GM23338 (cell line): ENCODE results near the gene ERC2. TPM values are rescaled to one million over a fixed set of nuclear protein-coding genes. Genes with fewer than 3 reads are reported as not detected.

Experiments
- ATAC-seq: fragments of 200-7000 bp; cut with Tn5 transposase; 3 replicates; pipeline ENCODE4 v1.9.1; 2020
- DNase-seq: peaks from one replicate; pipeline ENCODE4 v3.0.0-alpha.2; 2015; ENCODE audit warnings: low spot score
- H2AFZ ChIP-seq: fragments of 200-600 bp; sonication (generic); 2 replicates; pipeline ENCODE4 v1.8.0; 2016; ENCODE audit warnings: antibody characterized with exemption, mild to moderate bottlenecking, moderate library complexity
- H3F3A ChIP-seq: fragments of 200-600 bp; sonication (generic); replicated peaks from 2 replicates; pipeline ENCODE4 v1.8.0; 2017; ENCODE audit warnings: antibody characterized with exemption, mixed run types, low read depth
- H3K27ac ChIP-seq: fragments of 200-600 bp; sonication (generic); 2 replicates; pipeline ENCODE4 v1.6.1; 2016; ENCODE audit warnings: low read depth
- H3K27me3 ChIP-seq: fragments of 200-600 bp; sonication (generic); 2 replicates; pipeline ENCODE4 v1.8.0; 2016; ENCODE audit warnings: mild to moderate bottlenecking, mixed run types, moderate library complexity; ENCODE audit not compliant: insufficient read depth
- H3K36me3 ChIP-seq: fragments of 200-600 bp; sonication (generic); 2 replicates; pipeline ENCODE4 v1.8.0; 2016; ENCODE audit warnings: mild to moderate bottlenecking; ENCODE audit not compliant: insufficient read depth
- H3K4me1 ChIP-seq: fragments of 200-600 bp; sonication (generic); 2 replicates; pipeline ENCODE4 v1.8.0; 2016; ENCODE audit warnings: mild to moderate bottlenecking, moderate library complexity; ENCODE audit not compliant: insufficient read depth
- H3K4me2 ChIP-seq: fragments of 200-600 bp; sonication (generic); 2 replicates; pipeline ENCODE4 v1.7.1; 2017; ENCODE audit warnings: mixed run types
- H3K4me3 ChIP-seq: fragments of 200-600 bp; sonication (generic); 2 replicates; pipeline ENCODE4 v1.6.1; 2016; ENCODE audit warnings: mixed run types
- H3K79me2 ChIP-seq: fragments of 200-600 bp; sonication (generic); replicated peaks from 2 replicates; pipeline ENCODE4 v1.8.0; 2017; ENCODE audit warnings: mild to moderate bottlenecking; ENCODE audit not compliant: insufficient read depth
- H3K9me2 ChIP-seq: fragments of 200-600 bp; sonication (generic); 2 replicates; pipeline ENCODE4 v1.8.0; 2017; ENCODE audit not compliant: insufficient read depth
- H4K20me1 ChIP-seq: fragments of 200-600 bp; sonication (generic); replicated peaks from 2 replicates; pipeline ENCODE4 v1.8.0; 2017; ENCODE audit warnings: mild to moderate bottlenecking; ENCODE audit not compliant: insufficient read depth
- H3K27ac Mint-ChIP-seq: 2 replicates; pipeline ENCODE4 v1.8.0; 2020; ENCODE audit warnings: inconsistent platforms, mild to moderate bottlenecking, moderate library complexity, mixed read lengths
- H3K27me3 Mint-ChIP-seq: 3 replicates; pipeline ENCODE4 v1.8.0; 2022; ENCODE audit warnings: low read depth, mild to moderate bottlenecking, moderate library complexity, mixed read lengths, inconsistent platforms; ENCODE audit not compliant: insufficient read depth, poor library complexity
- H3K36me3 Mint-ChIP-seq: 3 replicates; pipeline ENCODE4 v1.8.0; 2021; ENCODE audit warnings: low read depth, mild to moderate bottlenecking, inconsistent platforms, moderate library complexity, mixed read lengths
- H3K4me1 Mint-ChIP-seq: 3 replicates; pipeline ENCODE4 v1.8.0; 2020; ENCODE audit warnings: mild to moderate bottlenecking, inconsistent platforms, mixed read lengths
- H3K4me3 Mint-ChIP-seq: 3 replicates; pipeline ENCODE4 v1.8.0; 2021; ENCODE audit warnings: moderate library complexity, mild to moderate bottlenecking, inconsistent platforms, mixed read lengths
- H3K9me3 Mint-ChIP-seq: 3 replicates; pipeline ENCODE4 v1.8.0; 2020; ENCODE audit warnings: moderate library complexity, mild to moderate bottlenecking, inconsistent platforms, mixed read lengths
- CREB1 ChIP-seq: fragments of 250-450 bp; sonication (Bioruptor Pico); IDR thresholded peaks from 2 replicates; pipeline ENCODE4 v1.5.0; 2020; ENCODE audit warnings: low read depth, mild to moderate bottlenecking, moderate library complexity
- EZH2 ChIP-seq: fragments of 200-600 bp; sonication (generic); IDR thresholded peaks from one replicate; pipeline ENCODE4 v1.8.0; 2017; ENCODE audit warnings: antibody characterized with exemption, mild to moderate bottlenecking, low read depth; ENCODE audit not compliant: unreplicated experiment
- EZH2phosphoT487 ChIP-seq: fragments of 200-600 bp; sonication (generic); IDR thresholded peaks from one replicate; pipeline ENCODE4 v1.8.1; 2018; ENCODE audit warnings: antibody characterized with exemption; ENCODE audit not compliant: unreplicated experiment
- JUNB ChIP-seq: IDR thresholded peaks from one replicate; pipeline ENCODE4 v1.6.1; 2016; ENCODE audit warnings: antibody characterized with exemption; ENCODE audit not compliant: unreplicated experiment
- NANOG ChIP-seq: IDR thresholded peaks from 2 replicates; pipeline ENCODE4 v1.6.1; 2016; ENCODE audit warnings: antibody characterized with exemption, borderline replicate concordance
- POLR2AphosphoS5 ChIP-seq: IDR thresholded peaks from 2 replicates; pipeline ENCODE4 v1.6.1; 2016; ENCODE audit warnings: antibody characterized with exemption, low read depth
- STAT1 ChIP-seq: IDR thresholded peaks from one replicate; pipeline ENCODE4 v1.6.1; 2016; ENCODE audit warnings: antibody characterized with exemption; ENCODE audit not compliant: unreplicated experiment
- ZNF114 ChIP-seq: fragments of 250-450 bp; sonication (Bioruptor Pico); IDR thresholded peaks from 2 replicates; pipeline ENCODE4 v1.5.0; 2020; ENCODE audit warnings: mild to moderate bottlenecking, moderate library complexity
- ZNF331 ChIP-seq: fragments of 250-450 bp; sonication (Bioruptor Pico); IDR thresholded peaks from 2 replicates; pipeline ENCODE4 v1.5.0; 2020; ENCODE audit warnings: low read depth, mild to moderate bottlenecking, moderate library complexity
- polyA plus RNA-seq: library from polyadenylated mRNA; unstranded; fragments of >200 nt; fragmentation: Nextera tagmentation; extraction: Ambion mirVana; gene quantifications from 2 replicates; pipeline ENCODE4 v1.2.1, GENCODE V29; 2016
- total RNA-seq: library from RNA; depleted of rRNA; stranded (reverse); fragments of >200 nt; shearing (Covaris generic); gene quantifications from 2 replicates; pipeline ENCODE4 v1.2.3, GENCODE V29; 2014
- TF ChIP-seq, protein P1 (sequence below): fragments of 250-450 bp; sonication (Bioruptor Pico); IDR thresholded peaks from 2 replicates; pipeline ENCODE4 v1.5.0; 2020; ENCODE audit warnings: mild to moderate bottlenecking, moderate library complexity
- TF ChIP-seq, protein P2 (sequence below), 2 experiments: fragments of 200-600 bp in 1 of 2; sonication (generic) in 1 of 2; conservative IDR thresholded peaks; 2 replicates each; pipeline versions ENCODE4 v1.5.1 to v1.6.1; 2016 to 2017; ENCODE audit warnings: antibody characterized with exemption in 2 of 2, low read depth in 2 of 2, mild to moderate bottlenecking in 2 of 2, moderate library complexity in 1 of 2
- TF ChIP-seq, protein P3 (sequence below): IDR thresholded peaks from 2 replicates; pipeline ENCODE4 v1.6.1; 2016; ENCODE audit warnings: antibody characterized with exemption
- TF ChIP-seq, protein P4 (sequence below): IDR thresholded peaks from one replicate; pipeline ENCODE4 v1.6.1; 2018; ENCODE audit warnings: antibody characterized with exemption; ENCODE audit not compliant: unreplicated experiment

The ERC2 gene
- total and polyA plus RNA-seq, 2 experiments from 2014 or later = 11.8 to 13.7 TPM

DNA sequence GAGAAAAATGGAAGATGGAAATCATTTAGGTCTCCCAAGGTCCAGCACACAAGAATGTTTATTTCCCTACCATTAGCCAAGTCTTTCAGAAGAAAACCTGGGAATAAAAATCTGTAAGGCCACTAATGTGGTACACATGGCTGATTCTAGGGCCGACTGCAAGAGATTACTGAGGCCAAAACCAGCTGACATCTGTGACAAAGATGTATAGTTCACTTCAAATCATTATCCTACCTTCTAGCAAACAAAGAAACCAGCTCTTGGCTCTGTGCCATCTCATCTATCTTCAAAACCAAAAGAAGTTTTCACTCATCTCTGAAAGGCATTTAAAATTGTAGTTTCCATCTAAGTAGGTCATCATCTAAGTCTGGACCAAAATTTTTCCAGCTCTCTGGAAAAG, 43.9 kb downstream of the ERC2 start:
- H3K4me3 ChIP-seq = no peak overlapping the region
- Mint-ChIP-seq H3K27ac (no peak overlapping the region), H3K9me3 (no peaks in the 10 kb centered on the region), H3K27me3 (no peaks in the 10 kb centered on the region), H3K4me1 (peaks cover 16% of the 10 kb centered on the region), H3K36me3 (peaks cover 19% of the 10 kb centered on the region), H3K4me3 (no peak overlapping the region)
- no peaks in the 10 kb centered on the region for H3K4me1 ChIP-seq
- H3K27ac ChIP-seq = no peak overlapping the region
- no peaks in the 10 kb centered on the region for H3F3A ChIP-seq
- no peak overlapping the region for H2AFZ ChIP-seq
- H3K36me3 ChIP-seq = no peaks in the 10 kb centered on the region
- DNase-seq (no peak), ATAC-seq (no peak)
- TF ChIP-seq CREB1 (CRISPR knock-in tag) (no peak), ZNF114 (CRISPR knock-in tag) (no peak), STAT1 (no peak), NANOG (no peak), ZNF331 (no peak), JUNB (no peak), EZH2 (no peak), EZH2phosphoT487 (no peak), POLR2AphosphoS5 (no peak)
- TF ChIP-seq, protein P1, sequence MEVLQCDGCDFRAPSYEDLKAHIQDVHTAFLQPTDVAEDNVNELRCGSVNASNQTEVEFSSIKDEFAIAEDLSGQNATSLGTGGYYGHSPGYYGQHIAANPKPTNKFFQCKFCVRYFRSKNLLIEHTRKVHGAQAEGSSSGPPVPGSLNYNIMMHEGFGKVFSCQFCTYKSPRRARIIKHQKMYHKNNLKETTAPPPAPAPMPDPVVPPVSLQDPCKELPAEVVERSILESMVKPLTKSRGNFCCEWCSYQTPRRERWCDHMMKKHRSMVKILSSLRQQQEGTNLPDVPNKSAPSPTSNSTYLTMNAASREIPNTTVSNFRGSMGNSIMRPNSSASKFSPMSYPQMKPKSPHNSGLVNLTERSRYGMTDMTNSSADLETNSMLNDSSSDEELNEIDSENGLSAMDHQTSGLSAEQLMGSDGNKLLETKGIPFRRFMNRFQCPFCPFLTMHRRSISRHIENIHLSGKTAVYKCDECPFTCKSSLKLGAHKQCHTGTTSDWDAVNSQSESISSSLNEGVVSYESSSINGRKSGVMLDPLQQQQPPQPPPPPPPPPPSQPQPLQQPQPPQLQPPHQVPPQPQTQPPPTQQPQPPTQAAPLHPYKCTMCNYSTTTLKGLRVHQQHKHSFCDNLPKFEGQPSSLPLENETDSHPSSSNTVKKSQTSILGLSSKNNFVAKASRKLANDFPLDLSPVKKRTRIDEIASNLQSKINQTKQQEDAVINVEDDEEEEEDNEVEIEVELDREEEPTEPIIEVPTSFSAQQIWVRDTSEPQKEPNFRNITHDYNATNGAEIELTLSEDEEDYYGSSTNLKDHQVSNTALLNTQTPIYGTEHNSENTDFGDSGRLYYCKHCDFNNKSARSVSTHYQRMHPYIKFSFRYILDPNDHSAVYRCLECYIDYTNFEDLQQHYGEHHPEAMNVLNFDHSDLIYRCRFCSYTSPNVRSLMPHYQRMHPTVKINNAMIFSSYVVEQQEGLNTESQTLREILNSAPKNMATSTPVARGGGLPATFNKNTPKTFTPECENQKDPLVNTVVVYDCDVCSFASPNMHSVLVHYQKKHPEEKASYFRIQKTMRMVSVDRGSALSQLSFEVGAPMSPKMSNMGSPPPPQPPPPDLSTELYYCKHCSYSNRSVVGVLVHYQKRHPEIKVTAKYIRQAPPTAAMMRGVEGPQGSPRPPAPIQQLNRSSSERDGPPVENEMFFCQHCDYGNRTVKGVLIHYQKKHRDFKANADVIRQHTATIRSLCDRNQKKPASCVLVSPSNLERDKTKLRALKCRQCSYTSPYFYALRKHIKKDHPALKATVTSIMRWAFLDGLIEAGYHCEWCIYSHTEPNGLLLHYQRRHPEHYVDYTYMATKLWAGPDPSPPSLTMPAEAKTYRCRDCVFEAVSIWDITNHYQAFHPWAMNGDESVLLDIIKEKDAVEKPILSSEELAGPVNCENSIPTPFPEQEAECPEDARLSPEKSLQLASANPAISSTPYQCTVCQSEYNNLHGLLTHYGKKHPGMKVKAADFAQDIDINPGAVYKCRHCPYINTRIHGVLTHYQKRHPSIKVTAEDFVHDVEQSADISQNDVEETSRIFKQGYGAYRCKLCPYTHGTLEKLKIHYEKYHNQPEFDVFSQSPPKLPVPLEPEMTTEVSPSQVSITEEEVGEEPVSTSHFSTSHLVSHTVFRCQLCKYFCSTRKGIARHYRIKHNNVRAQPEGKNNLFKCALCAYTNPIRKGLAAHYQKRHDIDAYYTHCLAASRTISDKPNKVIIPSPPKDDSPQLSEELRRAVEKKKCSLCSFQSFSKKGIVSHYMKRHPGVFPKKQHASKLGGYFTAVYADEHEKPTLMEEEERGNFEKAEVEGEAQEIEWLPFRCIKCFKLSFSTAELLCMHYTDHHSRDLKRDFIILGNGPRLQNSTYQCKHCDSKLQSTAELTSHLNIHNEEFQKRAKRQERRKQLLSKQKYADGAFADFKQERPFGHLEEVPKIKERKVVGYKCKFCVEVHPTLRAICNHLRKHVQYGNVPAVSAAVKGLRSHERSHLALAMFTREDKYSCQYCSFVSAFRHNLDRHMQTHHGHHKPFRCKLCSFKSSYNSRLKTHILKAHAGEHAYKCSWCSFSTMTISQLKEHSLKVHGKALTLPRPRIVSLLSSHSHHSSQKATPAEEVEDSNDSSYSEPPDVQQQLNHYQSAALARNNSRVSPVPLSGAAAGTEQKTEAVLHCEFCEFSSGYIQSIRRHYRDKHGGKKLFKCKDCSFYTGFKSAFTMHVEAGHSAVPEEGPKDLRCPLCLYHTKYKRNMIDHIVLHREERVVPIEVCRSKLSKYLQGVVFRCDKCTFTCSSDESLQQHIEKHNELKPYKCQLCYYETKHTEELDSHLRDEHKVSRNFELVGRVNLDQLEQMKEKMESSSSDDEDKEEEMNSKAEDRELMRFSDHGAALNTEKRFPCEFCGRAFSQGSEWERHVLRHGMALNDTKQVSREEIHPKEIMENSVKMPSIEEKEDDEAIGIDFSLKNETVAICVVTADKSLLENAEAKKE = no peak
- TF ChIP-seq, protein P2, sequence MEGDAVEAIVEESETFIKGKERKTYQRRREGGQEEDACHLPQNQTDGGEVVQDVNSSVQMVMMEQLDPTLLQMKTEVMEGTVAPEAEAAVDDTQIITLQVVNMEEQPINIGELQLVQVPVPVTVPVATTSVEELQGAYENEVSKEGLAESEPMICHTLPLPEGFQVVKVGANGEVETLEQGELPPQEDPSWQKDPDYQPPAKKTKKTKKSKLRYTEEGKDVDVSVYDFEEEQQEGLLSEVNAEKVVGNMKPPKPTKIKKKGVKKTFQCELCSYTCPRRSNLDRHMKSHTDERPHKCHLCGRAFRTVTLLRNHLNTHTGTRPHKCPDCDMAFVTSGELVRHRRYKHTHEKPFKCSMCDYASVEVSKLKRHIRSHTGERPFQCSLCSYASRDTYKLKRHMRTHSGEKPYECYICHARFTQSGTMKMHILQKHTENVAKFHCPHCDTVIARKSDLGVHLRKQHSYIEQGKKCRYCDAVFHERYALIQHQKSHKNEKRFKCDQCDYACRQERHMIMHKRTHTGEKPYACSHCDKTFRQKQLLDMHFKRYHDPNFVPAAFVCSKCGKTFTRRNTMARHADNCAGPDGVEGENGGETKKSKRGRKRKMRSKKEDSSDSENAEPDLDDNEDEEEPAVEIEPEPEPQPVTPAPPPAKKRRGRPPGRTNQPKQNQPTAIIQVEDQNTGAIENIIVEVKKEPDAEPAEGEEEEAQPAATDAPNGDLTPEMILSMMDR (conservative IDR thresholded peaks at IDR 0.05; ENCODE audit: low read depth in 2 of 2) = no peak
- TF ChIP-seq, protein P3, sequence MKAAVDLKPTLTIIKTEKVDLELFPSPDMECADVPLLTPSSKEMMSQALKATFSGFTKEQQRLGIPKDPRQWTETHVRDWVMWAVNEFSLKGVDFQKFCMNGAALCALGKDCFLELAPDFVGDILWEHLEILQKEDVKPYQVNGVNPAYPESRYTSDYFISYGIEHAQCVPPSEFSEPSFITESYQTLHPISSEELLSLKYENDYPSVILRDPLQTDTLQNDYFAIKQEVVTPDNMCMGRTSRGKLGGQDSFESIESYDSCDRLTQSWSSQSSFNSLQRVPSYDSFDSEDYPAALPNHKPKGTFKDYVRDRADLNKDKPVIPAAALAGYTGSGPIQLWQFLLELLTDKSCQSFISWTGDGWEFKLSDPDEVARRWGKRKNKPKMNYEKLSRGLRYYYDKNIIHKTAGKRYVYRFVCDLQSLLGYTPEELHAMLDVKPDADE = no peak
- TF ChIP-seq, protein P4, sequence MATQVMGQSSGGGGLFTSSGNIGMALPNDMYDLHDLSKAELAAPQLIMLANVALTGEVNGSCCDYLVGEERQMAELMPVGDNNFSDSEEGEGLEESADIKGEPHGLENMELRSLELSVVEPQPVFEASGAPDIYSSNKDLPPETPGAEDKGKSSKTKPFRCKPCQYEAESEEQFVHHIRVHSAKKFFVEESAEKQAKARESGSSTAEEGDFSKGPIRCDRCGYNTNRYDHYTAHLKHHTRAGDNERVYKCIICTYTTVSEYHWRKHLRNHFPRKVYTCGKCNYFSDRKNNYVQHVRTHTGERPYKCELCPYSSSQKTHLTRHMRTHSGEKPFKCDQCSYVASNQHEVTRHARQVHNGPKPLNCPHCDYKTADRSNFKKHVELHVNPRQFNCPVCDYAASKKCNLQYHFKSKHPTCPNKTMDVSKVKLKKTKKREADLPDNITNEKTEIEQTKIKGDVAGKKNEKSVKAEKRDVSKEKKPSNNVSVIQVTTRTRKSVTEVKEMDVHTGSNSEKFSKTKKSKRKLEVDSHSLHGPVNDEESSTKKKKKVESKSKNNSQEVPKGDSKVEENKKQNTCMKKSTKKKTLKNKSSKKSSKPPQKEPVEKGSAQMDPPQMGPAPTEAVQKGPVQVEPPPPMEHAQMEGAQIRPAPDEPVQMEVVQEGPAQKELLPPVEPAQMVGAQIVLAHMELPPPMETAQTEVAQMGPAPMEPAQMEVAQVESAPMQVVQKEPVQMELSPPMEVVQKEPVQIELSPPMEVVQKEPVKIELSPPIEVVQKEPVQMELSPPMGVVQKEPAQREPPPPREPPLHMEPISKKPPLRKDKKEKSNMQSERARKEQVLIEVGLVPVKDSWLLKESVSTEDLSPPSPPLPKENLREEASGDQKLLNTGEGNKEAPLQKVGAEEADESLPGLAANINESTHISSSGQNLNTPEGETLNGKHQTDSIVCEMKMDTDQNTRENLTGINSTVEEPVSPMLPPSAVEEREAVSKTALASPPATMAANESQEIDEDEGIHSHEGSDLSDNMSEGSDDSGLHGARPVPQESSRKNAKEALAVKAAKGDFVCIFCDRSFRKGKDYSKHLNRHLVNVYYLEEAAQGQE = no peak
- no peaks in the 10 kb centered on the region for H3K27me3 ChIP-seq
- H3K4me2 ChIP-seq = no peak overlapping the region
- 0 out of 2 replicates have a peak, but pooled peaks cover 3% of the 10 kb centered on the region for H4K20me1 ChIP-seq
- no peaks in the 10 kb centered on the region for H3K79me2 ChIP-seq
- H3K9me2 ChIP-seq = 0 out of 2 replicates have a peak, but pooled peaks cover 3% of the 10 kb centered on the region
